IPS-15b (cell line): Measurements from ENCODE around the gene GRPR.
"Not testable (repeated sequence)": the region's sequence is repeated elsewhere in the genome, so short reads cannot be mapped to it uniquely, and the experiment has no call there.

Source experiments
- H3K27me3 ChIP-seq: one replicate; pipeline ENCODE4 v1.6.1; 2013; ENCODE audit warnings: low read length; ENCODE audit not compliant: control insufficient read depth, insufficient read depth
- H3K36me3 ChIP-seq: one replicate; pipeline ENCODE4 v1.6.1; 2013; ENCODE audit warnings: low read length; ENCODE audit not compliant: control insufficient read depth, insufficient read depth
- H3K4me1 ChIP-seq: one replicate; pipeline ENCODE4 v1.6.1; 2013; ENCODE audit warnings: mild to moderate bottlenecking, low read length; ENCODE audit not compliant: control insufficient read depth, insufficient read depth
- H3K4me3 ChIP-seq: one replicate; pipeline ENCODE4 v1.5.1; 2013; ENCODE audit warnings: low read depth, low read length
- H3K9ac ChIP-seq: one replicate; pipeline ENCODE4 v1.6.1; 2013; ENCODE audit warnings: low read depth, mild to moderate bottlenecking, low read length
- H3K9me3 ChIP-seq: one replicate; pipeline ENCODE4 v1.6.1; 2013; ENCODE audit warnings: mild to moderate bottlenecking, low read length; ENCODE audit not compliant: control insufficient read depth, insufficient read depth

The GRPR gene

GRCh38 chrX:16138108-16138427 is 14.7 kb downstream of the GRPR start:
- Histone ChIP-seq H3K9ac (no peak overlapping the region), H3K9me3 (no peaks in the 10 kb centered on the region), H3K36me3 (no peaks in the 10 kb centered on the region), H3K27me3 (no peaks in the 10 kb centered on the region), H3K4me3 (no peak overlapping the region), H3K4me1 (no peaks in the 10 kb centered on the region)

- no peaks in the 10 kb centered on the region for H3K4me1 ChIP-seq
- no peaks in the 10 kb centered on the region for H3K9me3 ChIP-seq
- no peak overlapping the region for H3K9ac ChIP-seq
- no peak overlapping the region for H3K4me3 ChIP-seq
- no peaks in the 10 kb centered on the region for H3K36me3 ChIP-seq
- no peaks in the 10 kb centered on the region for H3K27me3 ChIP-seq
Observed at GRCh38 chrX:16140448-16140847, 17.1 kb downstream of the GRPR start.

GRCh38 chrX:16140983-16141382 is 17.6 kb downstream of the GRPR start:
- H3K9me3 ChIP-seq, result no peaks in the 10 kb centered on the region
- H3K36me3 ChIP-seq, result no peaks in the 10 kb centered on the region
- no peaks in the 10 kb centered on the region for H3K27me3 ChIP-seq
- H3K4me1 ChIP-seq, result no peaks in the 10 kb centered on the region
- H3K9ac ChIP-seq, result no peak overlapping the region
- H3K4me3 ChIP-seq, result no peak overlapping the region

- Histone ChIP-seq H3K4me3 (no peak overlapping the region), H3K9ac (no peak overlapping the region)
Observed at GRCh38 chrX:16141422-16142245, 18.3 kb downstream of the GRPR start.

GRCh38 chrX:16142246-16142558 is 18.8 kb downstream of the GRPR start:
- no peaks in the 10 kb centered on the region for H3K27me3 ChIP-seq
- no peak overlapping the region for H3K9ac ChIP-seq
- H3K4me1 ChIP-seq, result no peaks in the 10 kb centered on the region
- H3K9me3 ChIP-seq, result no peaks in the 10 kb centered on the region
- no peaks in the 10 kb centered on the region for H3K36me3 ChIP-seq
- no peak overlapping the region for H3K4me3 ChIP-seq

More at GRCh38 chrX:16141422-16142245, 18.3 kb downstream of the GRPR start:
- H3K9me3 ChIP-seq, result no peaks in the 10 kb centered on the region
- H3K27me3 ChIP-seq, result no peaks in the 10 kb centered on the region
- no peaks in the 10 kb centered on the region for H3K36me3 ChIP-seq
- H3K4me1 ChIP-seq, result no peaks in the 10 kb centered on the region

- H3K9ac ChIP-seq, result no peak overlapping the region
- no peak overlapping the region for H3K4me3 ChIP-seq
- no peaks in the 10 kb centered on the region for H3K9me3 ChIP-seq
- H3K4me1 ChIP-seq, result no peaks in the 10 kb centered on the region
- peaks cover 4% of the 10 kb centered on the region for H3K36me3 ChIP-seq
- no peaks in the 10 kb centered on the region for H3K27me3 ChIP-seq
Observed at GRCh38 chrX:16143968-16144367, 20.6 kb downstream of the GRPR start.

- peaks cover 8% of the 10 kb centered on the region for H3K36me3 ChIP-seq
- H3K4me1 ChIP-seq, result no peaks in the 10 kb centered on the region
- no peaks in the 10 kb centered on the region for H3K9me3 ChIP-seq
- no peak overlapping the region for H3K4me3 ChIP-seq
- no peak overlapping the region for H3K9ac ChIP-seq
- no peaks in the 10 kb centered on the region for H3K27me3 ChIP-seq
Observed at GRCh38 chrX:16144420-16144819, 21.1 kb downstream of the GRPR start.

GRCh38 chrX:16145093-16145492 is 21.7 kb downstream of the GRPR start:
- H3K36me3 ChIP-seq, H3K27me3 ChIP-seq, H3K9me3 ChIP-seq: not testable (repeated sequence)

GRCh38 chrX:16145656-16146055 is 22.3 kb downstream of the GRPR start:
- Histone ChIP-seq H3K27me3 (no peaks in the 10 kb centered on the region), H3K9me3 (no peaks in the 10 kb centered on the region), H3K36me3 (peaks cover 15% of the 10 kb centered on the region)

More at GRCh38 chrX:16145093-16145492, 21.7 kb downstream of the GRPR start:
- not testable (repeated sequence) for H3K9ac ChIP-seq, H3K4me1 ChIP-seq, H3K4me3 ChIP-seq

GRCh38 chrX:16148896-16149295 is 25.5 kb downstream of the GRPR start:
- no peaks in the 10 kb centered on the region for H3K27me3 ChIP-seq

More at GRCh38 chrX:16145656-16146055, 22.3 kb downstream of the GRPR start:
- H3K4me1 ChIP-seq, result no peaks in the 10 kb centered on the region
- H3K9ac ChIP-seq, result no peak overlapping the region
- H3K4me3 ChIP-seq, result no peak overlapping the region

GRCh38 chrX:16155581-16156096 is 32.3 kb downstream of the GRPR start:
- H3K27me3 ChIP-seq, result no peaks in the 10 kb centered on the region
- H3K4me3 ChIP-seq, result no peak overlapping the region
- H3K9ac ChIP-seq, result no peak overlapping the region
- H3K9me3 ChIP-seq, result no peaks in the 10 kb centered on the region
- no peaks in the 10 kb centered on the region for H3K4me1 ChIP-seq
- H3K36me3 ChIP-seq, result peaks cover 72% of the 10 kb centered on the region

More at GRCh38 chrX:16148896-16149295, 25.5 kb downstream of the GRPR start:
- Histone ChIP-seq H3K9ac (no peak overlapping the region), H3K4me3 (no peak overlapping the region), H3K9me3 (no peaks in the 10 kb centered on the region), H3K4me1 (no peaks in the 10 kb centered on the region), H3K36me3 (peaks cover 30% of the 10 kb centered on the region)

- peaks cover 82% of the 10 kb centered on the region for H3K36me3 ChIP-seq
- H3K27me3 ChIP-seq, result no peaks in the 10 kb centered on the region
- H3K9ac ChIP-seq, result no peak overlapping the region
- H3K4me1 ChIP-seq, result no peaks in the 10 kb centered on the region
- no peaks in the 10 kb centered on the region for H3K9me3 ChIP-seq
- H3K4me3 ChIP-seq, result no peak overlapping the region
Observed at GRCh38 chrX:16156692-16157331, 33.4 kb downstream of the GRPR start.
